Immature natural killer cell (primary cell): ENCODE measurements around the gene TLX1. TPM values are rescaled to one million over a fixed set of nuclear protein-coding genes. Genes with fewer than 3 reads are reported as not detected.
A peak's percentile ranks its signal among the peaks of the same experiment; 100 is the strongest.

ENCODE experiments used
- DNase-seq, 3 donors: peaks; one replicate each; pipeline ENCODE4 v3.0.0; 2022; ENCODE audit warnings: mixed read lengths in 1 of 3
- H3K27ac Mint-ChIP-seq, 6 donors: one replicate each; pipeline ENCODE4 v1.8.0; 2020; ENCODE audit warnings: mixed read lengths in 6 of 6, mild to moderate bottlenecking in 5 of 6, inconsistent platforms in 4 of 6, moderate library complexity in 3 of 6
- H3K27me3 Mint-ChIP-seq, 3 donors: one replicate each; pipeline ENCODE4 v1.8.0; 2020 to 2021; ENCODE audit warnings: low read depth in 3 of 3, mild to moderate bottlenecking in 3 of 3, mixed read lengths in 3 of 3, moderate library complexity in 3 of 3, inconsistent platforms in 1 of 3
- H3K36me3 Mint-ChIP-seq, 3 donors: one replicate each; pipeline ENCODE4 v1.8.0; 2020; ENCODE audit warnings: mixed read lengths in 3 of 3, inconsistent platforms in 2 of 3, mild to moderate bottlenecking in 2 of 3
- H3K4me1 Mint-ChIP-seq, 2 donors: one replicate each; pipeline ENCODE4 v1.8.0; 2020; ENCODE audit warnings: inconsistent platforms in 2 of 2, mild to moderate bottlenecking in 2 of 2, mixed read lengths in 2 of 2, moderate library complexity in 1 of 2
- H3K4me3 Mint-ChIP-seq, 5 donors: one replicate each; pipeline ENCODE4 v1.8.0; 2020; ENCODE audit warnings: mild to moderate bottlenecking in 5 of 5, mixed read lengths in 5 of 5, inconsistent platforms in 3 of 5, moderate library complexity in 3 of 5
- H3K9me3 Mint-ChIP-seq, 6 donors: one replicate each; pipeline ENCODE4 v1.8.0; 2020; ENCODE audit warnings: mild to moderate bottlenecking in 6 of 6, mixed read lengths in 6 of 6, inconsistent platforms in 4 of 6, moderate library complexity in 3 of 6
- polyA plus RNA-seq, 3 donors: library from polyadenylated mRNA; unstranded; fragments of 300-500 nt; fragmentation: Illumina TruSeq; gene quantifications; one replicate each; pipeline ENCODE4 v1.2.3, GENCODE V29; 2021

Gene TLX1
- polyA plus RNA-seq, 3 donors from 2014 or later: not detected

GRCh38 chr10:101133489-101134298 is 2.6 kb downstream of the TLX1 start:
- Mint-ChIP-seq H3K27me3 (peaks cover 26 to 50% (median 39%) of the 10 kb centered on the region in 3 donors), H3K36me3 (peaks cover 0 to 4% (median 4%) of the 10 kb centered on the region in 3 donors), H3K4me1 (peaks cover 0 to 6% of the 10 kb centered on the region in 2 donors), H3K27ac (no peak overlapping the region), H3K9me3 (peaks cover 0 to 7% (median 0%) of the 10 kb centered on the region in 6 donors), H3K4me3 (peak overlapping the region in 1 of 5 donors; percentile 38)
- DNase-seq: no peak

GRCh38 chr10:101134299-101135127 is 3.4 kb downstream of the TLX1 start:
- Mint-ChIP-seq H3K27ac (no peak overlapping the region), H3K36me3 (peaks cover 0 to 4% (median 2%) of the 10 kb centered on the region in 3 donors), H3K27me3 (peaks cover 29 to 52% (median 47%) of the 10 kb centered on the region in 3 donors), H3K4me3 (no peak overlapping the region), H3K4me1 (peaks cover 0 to 6% of the 10 kb centered on the region in 2 donors), H3K9me3 (peaks cover 0 to 7% (median 0%) of the 10 kb centered on the region in 6 donors)
- DNase-seq: no peak

GRCh38 chr10:101135141-101136006 is 4.3 kb downstream of the TLX1 start:
- H3K4me3 Mint-ChIP-seq: peak overlapping the region in 1 of 5 donors; percentile 0
- peaks cover 0 to 5% (median 0%) of the 10 kb centered on the region in 6 donors for H3K9me3 Mint-ChIP-seq
- H3K27me3 Mint-ChIP-seq: peaks cover 30 to 48% (median 48%) of the 10 kb centered on the region in 3 donors

GRCh38 chr10:101136007-101136707 is 5.1 kb downstream of the TLX1 start:
- Mint-ChIP-seq H3K27me3 (peaks cover 34 to 49% (median 49%) of the 10 kb centered on the region in 3 donors), H3K9me3 (peaks cover 0 to 2% (median 0%) of the 10 kb centered on the region in 6 donors), H3K4me3 (peak overlapping the region in 1 of 5 donors; percentile 0), H3K4me1 (peaks cover 0 to 9% of the 10 kb centered on the region in 2 donors), H3K27ac (no peak overlapping the region), H3K36me3 (peaks cover 0 to 4% (median 0%) of the 10 kb centered on the region in 3 donors)
- no peak for DNase-seq

More at GRCh38 chr10:101135141-101136006, 4.3 kb downstream of the TLX1 start:
- H3K36me3 Mint-ChIP-seq: peaks cover 0 to 4% (median 0%) of the 10 kb centered on the region in 3 donors
- H3K4me1 Mint-ChIP-seq: peaks cover 0 to 6% of the 10 kb centered on the region in 2 donors
- no peak overlapping the region for H3K27ac Mint-ChIP-seq
- no peak for DNase-seq

- peaks cover 0 to 9% of the 10 kb centered on the region in 2 donors for H3K4me1 Mint-ChIP-seq
- peaks cover 0 to 4% (median 0%) of the 10 kb centered on the region in 3 donors for H3K36me3 Mint-ChIP-seq
- peaks cover 34 to 53% (median 52%) of the 10 kb centered on the region in 3 donors for H3K27me3 Mint-ChIP-seq
- DNase-seq: no peak
- no peak overlapping the region for H3K4me3 Mint-ChIP-seq
- peaks cover 0 to 2% (median 0%) of the 10 kb centered on the region in 6 donors for H3K9me3 Mint-ChIP-seq
- H3K27ac Mint-ChIP-seq: no peak overlapping the region
Measured at GRCh38 chr10:101136708-101137121, 5.6 kb downstream of the TLX1 start.

GRCh38 chr10:101137271-101137670 is 6.2 kb downstream of the TLX1 start:
- H3K27ac Mint-ChIP-seq: no peak overlapping the region
- peaks cover 0 to 4% (median 0%) of the 10 kb centered on the region in 3 donors for H3K36me3 Mint-ChIP-seq
- H3K4me1 Mint-ChIP-seq: peaks cover 3 to 7% of the 10 kb centered on the region in 2 donors
- peaks cover 0 to 2% (median 0%) of the 10 kb centered on the region in 6 donors for H3K9me3 Mint-ChIP-seq
- no peak for DNase-seq
- H3K4me3 Mint-ChIP-seq: no peak overlapping the region
- H3K27me3 Mint-ChIP-seq: peaks cover 36 to 54% (median 52%) of the 10 kb centered on the region in 3 donors

- H3K36me3 Mint-ChIP-seq: peaks cover 0 to 4% (median 0%) of the 10 kb centered on the region in 3 donors
- H3K9me3 Mint-ChIP-seq: peaks cover 0 to 2% (median 0%) of the 10 kb centered on the region in 6 donors
- peaks cover 5 to 8% of the 10 kb centered on the region in 2 donors for H3K4me1 Mint-ChIP-seq
- H3K4me3 Mint-ChIP-seq: peak overlapping the region in 1 of 5 donors; percentile 17
- no peak overlapping the region for H3K27ac Mint-ChIP-seq
- peaks cover 35 to 54% (median 51%) of the 10 kb centered on the region in 3 donors for H3K27me3 Mint-ChIP-seq
- no peak for DNase-seq
Measured at GRCh38 chr10:101138788-101139420, 7.8 kb downstream of the TLX1 start.

- Mint-ChIP-seq H3K4me3 (no peak overlapping the region), H3K27me3 (peaks cover 35 to 59% (median 56%) of the 10 kb centered on the region in 3 donors), H3K9me3 (peaks cover 0 to 2% (median 0%) of the 10 kb centered on the region in 6 donors), H3K4me1 (peaks cover 5 to 8% of the 10 kb centered on the region in 2 donors), H3K36me3 (peaks cover 0 to 4% (median 0%) of the 10 kb centered on the region in 3 donors), H3K27ac (no peak overlapping the region)
- DNase-seq: no peak
Measured at GRCh38 chr10:101139421-101139911, 8.4 kb downstream of the TLX1 start.

- peaks cover 0 to 4% (median 0%) of the 10 kb centered on the region in 3 donors for H3K36me3 Mint-ChIP-seq
- DNase-seq: no peak
- no peak overlapping the region for H3K4me3 Mint-ChIP-seq
- H3K27me3 Mint-ChIP-seq: peaks cover 36 to 59% (median 56%) of the 10 kb centered on the region in 3 donors
- peaks cover 5 to 8% of the 10 kb centered on the region in 2 donors for H3K4me1 Mint-ChIP-seq
- peaks cover 0 to 2% (median 0%) of the 10 kb centered on the region in 6 donors for H3K9me3 Mint-ChIP-seq
- no peak overlapping the region for H3K27ac Mint-ChIP-seq
Measured at GRCh38 chr10:101140084-101140949, 9.2 kb downstream of the TLX1 start.

- Mint-ChIP-seq H3K27me3 (peaks cover 37 to 59% (median 56%) of the 10 kb centered on the region in 3 donors), H3K4me1 (peaks cover 5 to 6% of the 10 kb centered on the region in 2 donors), H3K9me3 (no peaks in the 10 kb centered on the region), H3K27ac (no peak overlapping the region), H3K4me3 (no peak overlapping the region), H3K36me3 (no peaks in the 10 kb centered on the region)
- no peak for DNase-seq
Measured at GRCh38 chr10:101140950-101141615, 10.0 kb downstream of the TLX1 start.
